Measurements from ENCODE around the gene LAMA3. TPM values are rescaled to one million over a fixed set of nuclear protein-coding genes. Genes with fewer than 3 reads are reported as not detected.

LAMA3 gene
- total RNA-seq, 4 donors from 2014 or later: 16.9 to 57.5 (median 48.3) TPM

GRCh38 chr18:23849141-23849540, 159.9 kb downstream of the LAMA3 start:
- no peak for DNase-seq (ENCODE audit: low spot score)
- TF ChIP-seq, protein P1, sequence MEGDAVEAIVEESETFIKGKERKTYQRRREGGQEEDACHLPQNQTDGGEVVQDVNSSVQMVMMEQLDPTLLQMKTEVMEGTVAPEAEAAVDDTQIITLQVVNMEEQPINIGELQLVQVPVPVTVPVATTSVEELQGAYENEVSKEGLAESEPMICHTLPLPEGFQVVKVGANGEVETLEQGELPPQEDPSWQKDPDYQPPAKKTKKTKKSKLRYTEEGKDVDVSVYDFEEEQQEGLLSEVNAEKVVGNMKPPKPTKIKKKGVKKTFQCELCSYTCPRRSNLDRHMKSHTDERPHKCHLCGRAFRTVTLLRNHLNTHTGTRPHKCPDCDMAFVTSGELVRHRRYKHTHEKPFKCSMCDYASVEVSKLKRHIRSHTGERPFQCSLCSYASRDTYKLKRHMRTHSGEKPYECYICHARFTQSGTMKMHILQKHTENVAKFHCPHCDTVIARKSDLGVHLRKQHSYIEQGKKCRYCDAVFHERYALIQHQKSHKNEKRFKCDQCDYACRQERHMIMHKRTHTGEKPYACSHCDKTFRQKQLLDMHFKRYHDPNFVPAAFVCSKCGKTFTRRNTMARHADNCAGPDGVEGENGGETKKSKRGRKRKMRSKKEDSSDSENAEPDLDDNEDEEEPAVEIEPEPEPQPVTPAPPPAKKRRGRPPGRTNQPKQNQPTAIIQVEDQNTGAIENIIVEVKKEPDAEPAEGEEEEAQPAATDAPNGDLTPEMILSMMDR (IDR thresholded peaks at IDR 0.05): no peak
- no peak for ATAC-seq (ENCODE audit: low FRiP score)

DNA sequence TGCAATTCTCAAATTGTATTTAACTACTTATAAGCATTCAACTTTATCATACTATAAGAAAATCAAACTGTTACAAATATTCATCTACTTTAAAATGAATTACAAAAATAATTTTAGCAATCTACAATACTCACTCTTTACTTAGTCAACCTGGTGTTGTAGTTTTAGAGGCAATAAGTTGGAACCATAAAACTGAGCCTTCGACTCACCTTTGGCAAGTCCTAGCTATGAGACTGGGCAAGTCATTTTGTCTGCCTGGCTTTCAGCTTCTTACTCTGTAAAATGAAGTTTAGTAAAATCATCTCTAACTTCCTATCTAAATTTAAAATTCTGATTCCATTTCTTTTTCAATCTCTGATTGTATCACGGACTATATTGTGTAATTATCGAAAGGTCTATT, 161.0 kb downstream of the LAMA3 start:
- TF ChIP-seq, protein P1 (IDR thresholded peaks at IDR 0.05): no peak
- ATAC-seq (ENCODE audit: low FRiP score): no peak

DNA sequence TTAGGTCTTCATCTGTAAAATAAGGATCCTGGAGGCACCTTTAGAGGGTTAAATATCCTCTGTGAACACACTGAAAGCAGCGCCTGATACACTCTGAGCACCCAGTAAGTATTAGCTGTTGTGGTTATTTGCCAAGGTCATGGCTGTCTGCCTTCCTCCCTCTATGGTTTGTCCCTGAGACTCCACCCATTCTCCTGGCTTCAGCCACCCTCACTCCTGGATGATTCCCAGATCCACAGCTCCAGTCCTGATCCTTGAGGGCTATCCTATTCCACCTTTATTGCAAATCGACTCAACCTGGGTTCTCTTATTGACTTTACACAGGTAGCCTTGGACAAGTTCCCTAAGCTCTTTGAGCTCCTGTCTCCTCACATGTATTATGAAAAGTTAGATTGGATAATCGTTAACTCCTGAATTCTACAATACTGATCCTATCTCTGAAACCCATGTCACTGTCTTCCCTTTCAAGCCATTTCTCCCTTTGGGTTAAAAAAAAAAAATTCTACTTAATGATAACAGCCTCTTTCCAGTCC, 162.3 kb downstream of the LAMA3 start:
- TF ChIP-seq, protein P1 (IDR thresholded peaks at IDR 0.05): no peak
- no peak for DNase-seq (ENCODE audit: low spot score)
- ATAC-seq (ENCODE audit: low FRiP score): no peak

More for the DNA sequence above, 161.0 kb downstream of the LAMA3 start:
- no peak for DNase-seq (ENCODE audit: low spot score)

GRCh38 chr18:23852236-23853045, 163.2 kb downstream of the LAMA3 start:
- DNase-seq (ENCODE audit: low spot score) (no peak), ATAC-seq (ENCODE audit: low FRiP score) (no peak)
- TF ChIP-seq, protein P1 (IDR thresholded peaks at IDR 0.05): no peak

GRCh38 chr18:23853448-23854195, 164.4 kb downstream of the LAMA3 start:
- TF ChIP-seq, protein P1 (IDR thresholded peaks at IDR 0.05): no peak
- no peak for ATAC-seq (ENCODE audit: low FRiP score)
- no peak for DNase-seq (ENCODE audit: low spot score)

- TF ChIP-seq, protein P1 (IDR thresholded peaks at IDR 0.05): no peak
- no peak for ATAC-seq (ENCODE audit: low FRiP score)
- no peak for DNase-seq (ENCODE audit: low spot score)
These were observed 166.5 kb downstream of the LAMA3 start for GRCh38 chr18:23855721-23856120.

All from omental fat pad (tissue), 4 donors.